Keratinocyte (primary cell): ENCODE results near the gene MICAL2.

Experiments used
- EZH2 ChIP-seq: IDR thresholded peaks from one replicate; pipeline ENCODE4 v1.6.1; 2012; ENCODE audit warnings: inconsistent platforms, mild to moderate bottlenecking, low read length, moderate library complexity
- TF ChIP-seq, protein P1 (sequence below), 3 experiments: IDR thresholded peaks in 1 of 3; conservative IDR thresholded peaks in 1 of 3; optimal IDR thresholded peaks in 1 of 3; 2 replicates in 2 of 3; 3 replicates in 1 of 3; pipeline versions ENCODE3 to v1.5.1; 2011; ENCODE audit warnings: low read length in 3 of 3, mild to moderate bottlenecking in 3 of 3, moderate library complexity in 2 of 3, control low read depth in 1 of 3, inconsistent platforms in 1 of 3; ENCODE audit not compliant: insufficient read depth in 2 of 3; ENCODE audit errors: extremely low read depth in 1 of 3

DNA sequence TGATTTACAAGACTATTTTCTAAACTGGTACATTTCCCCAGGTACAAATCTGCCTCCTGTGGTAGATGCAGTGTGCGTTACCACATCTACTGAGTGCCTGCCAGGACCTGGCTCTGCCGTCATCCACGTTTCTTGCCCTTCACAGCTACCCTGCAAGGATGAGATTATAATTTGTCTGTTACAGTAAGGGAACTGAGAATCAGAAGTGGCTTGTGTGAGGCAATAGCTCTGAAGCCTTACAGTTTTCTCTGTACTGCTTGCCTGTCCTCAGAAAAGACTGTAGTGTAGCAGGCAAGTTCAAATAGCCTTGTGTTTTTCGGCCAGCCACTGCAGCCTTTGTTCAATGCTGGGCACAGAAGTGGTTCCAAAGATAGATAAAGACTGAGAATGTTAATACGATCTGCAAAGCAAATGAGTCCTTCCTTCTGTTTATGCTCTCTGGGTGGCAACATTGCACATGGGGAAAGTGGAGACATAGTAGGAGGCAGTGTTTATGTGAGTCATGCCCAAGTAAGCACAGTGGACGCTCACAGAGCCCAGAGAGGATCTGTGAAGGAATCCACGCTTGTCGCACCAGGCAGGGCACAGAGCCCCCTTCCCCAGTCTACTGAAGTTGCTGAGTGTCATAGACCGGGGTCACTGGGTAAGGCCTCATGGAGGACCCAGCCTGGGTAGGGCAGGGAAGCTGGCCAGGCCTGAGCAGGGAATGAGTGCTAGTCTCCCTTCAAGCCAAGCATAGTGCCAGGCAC is 49.1 kb downstream of the MICAL2 start:
- TF ChIP-seq, protein P1, sequence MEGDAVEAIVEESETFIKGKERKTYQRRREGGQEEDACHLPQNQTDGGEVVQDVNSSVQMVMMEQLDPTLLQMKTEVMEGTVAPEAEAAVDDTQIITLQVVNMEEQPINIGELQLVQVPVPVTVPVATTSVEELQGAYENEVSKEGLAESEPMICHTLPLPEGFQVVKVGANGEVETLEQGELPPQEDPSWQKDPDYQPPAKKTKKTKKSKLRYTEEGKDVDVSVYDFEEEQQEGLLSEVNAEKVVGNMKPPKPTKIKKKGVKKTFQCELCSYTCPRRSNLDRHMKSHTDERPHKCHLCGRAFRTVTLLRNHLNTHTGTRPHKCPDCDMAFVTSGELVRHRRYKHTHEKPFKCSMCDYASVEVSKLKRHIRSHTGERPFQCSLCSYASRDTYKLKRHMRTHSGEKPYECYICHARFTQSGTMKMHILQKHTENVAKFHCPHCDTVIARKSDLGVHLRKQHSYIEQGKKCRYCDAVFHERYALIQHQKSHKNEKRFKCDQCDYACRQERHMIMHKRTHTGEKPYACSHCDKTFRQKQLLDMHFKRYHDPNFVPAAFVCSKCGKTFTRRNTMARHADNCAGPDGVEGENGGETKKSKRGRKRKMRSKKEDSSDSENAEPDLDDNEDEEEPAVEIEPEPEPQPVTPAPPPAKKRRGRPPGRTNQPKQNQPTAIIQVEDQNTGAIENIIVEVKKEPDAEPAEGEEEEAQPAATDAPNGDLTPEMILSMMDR (optimal IDR thresholded peaks at IDR 0.05 in 1 of 3, IDR thresholded peaks at IDR 0.05 in 1 of 3, conservative IDR thresholded peaks at IDR 0.05 in 1 of 3; ENCODE audit: extremely low read depth in 1 of 3, insufficient read depth in 2 of 3, low read length in 3 of 3): peak in 1 of 3 experiments; percentile 43
- TF ChIP-seq EZH2: no peak
